Mesodermal cell (in vitro differentiated cells): Measurements from ENCODE around the gene SLC32A1.

Experiments
- H3K27ac ChIP-seq: 2 replicates; pipeline ENCODE4 v1.7.0; 2013; ENCODE audit warnings: mild to moderate bottlenecking, low read depth, low read length, moderate library complexity; ENCODE audit not compliant: severe bottlenecking
- H3K36me3 ChIP-seq: 2 replicates; pipeline ENCODE4 v1.7.1; 2013; ENCODE audit warnings: mild to moderate bottlenecking, low read length, moderate library complexity; ENCODE audit not compliant: control insufficient read depth, insufficient read depth
- H3K4me1 ChIP-seq: one replicate; pipeline ENCODE4 v1.7.1; 2013; ENCODE audit warnings: mild to moderate bottlenecking, low read length; ENCODE audit not compliant: insufficient read depth, control insufficient read depth, poor library complexity, severe bottlenecking
- H3K4me3 ChIP-seq: 2 replicates; pipeline ENCODE4 v1.7.0; 2013; ENCODE audit warnings: low read length, control low read depth, mild to moderate bottlenecking; ENCODE audit not compliant: insufficient read depth, poor library complexity, severe bottlenecking; ENCODE audit errors: extremely low read depth
- H3K9me3 ChIP-seq: 2 replicates; pipeline ENCODE4 v1.7.1; 2013; ENCODE audit warnings: mild to moderate bottlenecking, low read length, moderate library complexity; ENCODE audit not compliant: control insufficient read depth
- WGBS, 2 experiments: methylation state at CpG; one replicate each; pipeline ENCODE4 v1.1.5; 2013; ENCODE audit warnings: missing lambda C conversion rate in 2 of 2; ENCODE audit not compliant: insufficient coverage in 2 of 2; 5-methylcytosine and 5-hydroxymethylcytosine counted together

The SLC32A1 gene

DNA sequence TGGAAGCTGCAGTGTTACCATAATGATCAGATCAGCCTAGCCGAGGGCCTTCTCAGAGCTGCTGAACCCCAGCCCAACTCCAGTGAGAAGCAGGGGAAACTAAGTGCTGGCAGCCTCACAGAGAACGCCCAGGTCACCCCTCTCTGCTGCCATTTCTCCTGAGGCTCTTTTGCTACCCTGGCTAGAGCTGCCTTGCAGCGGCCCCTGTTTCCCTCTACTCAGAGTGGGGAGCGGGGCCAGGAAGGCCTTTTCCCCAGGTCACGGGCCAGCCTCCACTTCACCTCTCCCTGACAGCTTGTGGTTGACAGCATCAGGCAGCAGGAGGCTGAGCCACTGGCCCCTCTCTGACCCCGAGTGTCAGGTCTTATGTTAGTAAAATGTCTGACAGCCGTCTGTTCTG lies 46.7 kb downstream of the SLC32A1 start:
- Histone ChIP-seq H3K36me3 (peaks cover 83% of the 10 kb centered on the region), H3K4me3 (no peak overlapping the region), H3K9me3 (no peaks in the 10 kb centered on the region), H3K27ac (no peak overlapping the region), H3K4me1 (no peaks in the 10 kb centered on the region)
- WGBS, 2 experiments, result 87 to 96% methylated on average over 6 of the region's 7 CpGs

DNA sequence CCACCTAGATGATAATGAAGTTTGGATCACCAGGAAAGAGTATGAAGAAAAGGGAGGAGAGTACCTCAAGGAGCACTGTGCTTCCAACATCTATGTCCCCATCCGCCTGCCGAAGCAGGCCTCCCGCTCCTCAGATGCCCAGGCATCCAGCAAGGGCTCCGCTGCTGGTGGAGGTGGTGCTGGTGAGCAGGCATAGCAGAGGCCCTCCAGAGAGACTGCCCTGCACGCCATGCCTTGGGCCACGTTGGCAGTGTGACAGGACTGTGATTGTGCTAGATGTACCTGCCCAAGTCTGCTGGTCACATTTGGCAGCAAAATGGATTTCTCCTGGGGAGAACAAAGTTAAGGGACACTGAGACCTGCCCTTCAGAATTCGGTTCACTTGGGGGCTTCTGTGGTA lies 47.3 kb downstream of the SLC32A1 start:
- Histone ChIP-seq H3K36me3 (peaks cover 89% of the 10 kb centered on the region), H3K4me3 (no peak overlapping the region)
- 95 to 98% methylated on average over 6 to 7 of the region's 7 CpGs for WGBS, 2 experiments

DNA sequence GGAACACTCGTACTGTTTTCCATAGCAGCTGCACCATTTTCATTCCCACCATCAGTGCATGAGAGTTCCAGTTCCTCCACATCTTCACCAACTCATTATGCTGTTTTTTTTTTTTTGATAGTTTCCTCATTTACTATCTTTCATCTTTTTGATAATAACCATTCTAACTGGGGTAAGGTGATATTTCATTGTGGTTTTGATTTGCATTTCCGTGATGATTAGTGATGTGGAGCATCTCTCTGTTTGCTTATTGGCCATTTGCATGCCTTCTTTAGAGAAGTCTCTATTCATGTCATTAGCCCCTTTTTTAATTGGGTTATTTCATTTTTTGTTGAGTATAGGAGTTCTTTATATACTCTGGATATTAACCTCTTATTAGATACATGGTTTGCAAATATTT lies 49.9 kb downstream of the SLC32A1 start:
- Histone ChIP-seq H3K4me1 (no peaks in the 10 kb centered on the region), H3K27ac (no peak overlapping the region), H3K36me3 (peaks cover 72% of the 10 kb centered on the region), H3K9me3 (no peaks in the 10 kb centered on the region), H3K4me3 (no peak overlapping the region)
- no CpG with 5 or more reads among the region's 2 CpGs for WGBS, 2 experiments

More for the DNA sequence above, 47.3 kb downstream of the SLC32A1 start:
- H3K4me1 ChIP-seq, result no peaks in the 10 kb centered on the region
- no peak overlapping the region for H3K27ac ChIP-seq
- no peaks in the 10 kb centered on the region for H3K9me3 ChIP-seq

GRCh38 chr20:38776363-38776762 lies 52.1 kb downstream of the SLC32A1 start:
- Histone ChIP-seq H3K27ac (no peak overlapping the region), H3K4me1 (no peaks in the 10 kb centered on the region), H3K4me3 (no peak overlapping the region), H3K36me3 (peaks cover 53% of the 10 kb centered on the region), H3K9me3 (no peaks in the 10 kb centered on the region)
- WGBS, 2 experiments, result 96 to 98% methylated on average over 7 to 9 of the region's 11 CpGs
